ENCODE measurements around the gene UCHL1.
"Not testable (repeated sequence)": the region's sequence is repeated elsewhere in the genome, so short reads cannot be mapped to it uniquely, and the experiment has no call there.

The UCHL1 gene

GRCh38 chr4:41241919-41242318 is 14.8 kb upstream of the UCHL1 start:
- DNase-seq, result no peak

DNA sequence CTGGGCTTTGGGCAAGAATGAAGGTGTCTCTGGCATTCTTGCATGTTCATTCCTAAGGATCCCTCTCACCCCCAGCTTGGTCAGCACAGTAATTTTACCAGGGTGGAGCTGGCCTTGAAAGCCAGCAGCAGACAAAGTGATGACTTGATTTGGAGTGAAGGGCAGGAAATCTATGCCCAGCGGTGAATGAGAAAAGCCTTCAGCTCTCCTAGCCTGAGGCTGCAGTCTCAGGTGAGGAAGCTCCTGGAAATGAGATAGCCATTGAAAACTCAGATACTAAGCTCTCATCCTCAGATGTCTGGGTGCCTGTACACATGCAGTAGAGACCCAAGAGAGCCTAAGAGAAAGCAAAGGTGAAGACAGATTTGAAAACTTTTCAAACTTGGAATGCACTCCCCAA is 10.7 kb upstream of the UCHL1 start:
- no peak for DNase-seq

- DNase-seq, result peak; percentile 43
Measured at GRCh38 chr4:41256131-41256739, 493 bp upstream of the UCHL1 start.

GRCh38 chr4:41257257-41257901 is 651 bp downstream of the UCHL1 start:
- peak; percentile 70 for DNase-seq

GRCh38 chr4:41257906-41258305 is 1.2 kb downstream of the UCHL1 start:
- no peak for DNase-seq

GRCh38 chr4:41258783-41259182 is 2.1 kb downstream of the UCHL1 start:
- peak; percentile 19 for DNase-seq

- no peak for DNase-seq
Measured at GRCh38 chr4:41260116-41260733, 3.5 kb downstream of the UCHL1 start.

DNA sequence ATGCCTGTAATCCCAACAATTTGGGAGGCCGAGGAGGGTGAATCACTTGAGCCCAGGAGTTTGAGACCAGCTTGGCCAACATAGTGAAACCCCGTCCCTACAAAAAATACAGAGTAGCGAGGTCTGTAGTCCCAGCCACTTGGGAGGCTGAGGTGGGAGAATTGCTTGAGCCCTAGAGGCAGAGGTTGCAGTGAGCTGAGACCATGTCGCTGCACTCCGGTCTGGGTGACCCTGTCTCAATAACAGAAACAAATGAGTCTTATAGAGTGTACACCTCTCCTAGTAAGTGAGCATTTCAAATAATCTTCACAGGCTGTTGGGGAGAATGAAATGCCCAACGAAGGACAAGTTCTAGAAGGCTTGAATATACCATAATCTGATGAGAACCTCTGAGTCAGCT is 5.5 kb downstream of the UCHL1 start:
- no peak for DNase-seq

DNA sequence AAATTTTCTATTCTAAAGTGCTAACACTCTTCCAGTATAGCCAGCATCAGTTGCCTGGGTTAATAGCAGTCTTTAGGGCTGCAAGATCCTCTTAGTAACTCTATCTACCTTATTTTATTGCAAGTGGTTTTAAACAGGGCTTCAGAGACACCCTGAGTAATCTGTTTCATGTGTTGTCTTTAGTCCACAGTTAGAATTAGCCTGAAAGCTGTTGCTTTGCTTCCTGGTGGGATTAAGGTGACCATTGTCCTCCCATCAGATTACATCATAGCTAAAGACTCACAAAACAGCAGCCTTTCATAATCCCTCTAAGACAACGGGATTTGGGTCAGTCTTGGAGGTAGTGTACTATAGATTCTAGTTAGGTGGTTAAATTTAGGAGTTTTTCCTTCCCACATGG is 7.5 kb downstream of the UCHL1 start:
- no peak for DNase-seq

GRCh38 chr4:41267997-41268396 is 11.3 kb downstream of the UCHL1 start:
- peak; percentile 17 for DNase-seq

DNA sequence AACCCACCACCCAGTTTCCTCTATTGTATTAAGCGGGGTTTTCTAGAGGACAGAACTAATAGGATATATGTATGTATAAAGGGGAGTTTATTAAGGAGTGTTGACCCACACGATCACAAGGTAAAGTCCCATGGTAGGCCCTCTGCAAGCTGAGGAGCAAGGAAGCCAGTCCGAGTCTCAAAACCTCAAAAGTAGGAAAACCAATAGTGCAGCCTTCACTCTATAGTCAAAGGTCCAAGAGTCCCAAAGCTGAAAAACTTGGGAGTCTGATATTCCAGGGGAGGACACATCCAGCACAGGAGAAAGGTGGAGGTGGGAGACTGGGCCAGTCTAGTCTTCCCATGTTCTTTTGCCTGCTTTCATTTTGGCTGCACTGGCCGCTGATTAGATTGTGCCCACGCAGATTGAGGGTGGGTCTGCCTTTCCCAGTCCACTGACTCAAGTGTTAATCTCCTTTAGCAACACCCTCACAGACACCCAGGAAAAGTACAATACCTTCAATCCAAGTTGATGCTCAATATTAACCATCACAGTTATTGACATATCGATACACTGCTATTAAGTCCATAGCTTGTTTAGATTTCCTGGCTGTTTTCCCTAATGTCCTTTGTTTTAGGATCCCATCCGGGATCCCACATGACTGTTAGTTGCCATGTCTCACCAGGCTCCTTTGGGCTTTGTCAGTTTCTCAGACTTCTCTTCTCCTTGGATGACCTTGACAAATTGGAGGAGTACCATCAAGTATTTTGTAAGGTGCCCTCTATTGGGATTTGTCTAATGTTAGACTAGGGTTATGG is 12.2 kb downstream of the UCHL1 start:
- DNase-seq, result no peak

GRCh38 chr4:41269682-41270081 is 13.0 kb downstream of the UCHL1 start:
- DNase-seq, result no peak

DNA sequence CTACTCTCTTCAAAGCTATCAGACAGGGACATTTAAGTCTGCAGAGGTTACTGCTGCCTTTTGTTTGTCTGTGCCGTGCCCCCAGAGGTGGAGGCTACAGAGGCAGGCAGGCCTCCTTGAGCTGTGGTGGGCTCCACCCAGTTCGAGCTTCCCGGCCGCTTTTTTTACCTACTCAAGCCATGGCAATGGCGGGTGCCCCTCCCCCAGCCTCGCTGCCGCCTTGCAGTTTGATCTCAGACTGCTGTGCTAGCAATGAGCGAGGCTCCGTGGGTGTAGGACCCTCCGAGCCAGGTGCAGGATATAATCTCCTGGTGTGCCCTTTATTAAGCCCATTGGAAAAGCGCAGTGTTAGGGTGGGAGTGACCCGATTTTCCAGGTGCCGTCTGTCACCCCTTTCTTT is 19.2 kb downstream of the UCHL1 start:
- not testable (repeated sequence) for DNase-seq

- no peak for DNase-seq
Measured at GRCh38 chr4:41280010-41280409, 23.3 kb downstream of the UCHL1 start.

GRCh38 chr4:41281038-41281634 is 24.4 kb downstream of the UCHL1 start:
- DNase-seq, result peak; percentile 72

- no peak for DNase-seq
Measured at GRCh38 chr4:41282366-41282765, 25.6 kb downstream of the UCHL1 start.

DNA sequence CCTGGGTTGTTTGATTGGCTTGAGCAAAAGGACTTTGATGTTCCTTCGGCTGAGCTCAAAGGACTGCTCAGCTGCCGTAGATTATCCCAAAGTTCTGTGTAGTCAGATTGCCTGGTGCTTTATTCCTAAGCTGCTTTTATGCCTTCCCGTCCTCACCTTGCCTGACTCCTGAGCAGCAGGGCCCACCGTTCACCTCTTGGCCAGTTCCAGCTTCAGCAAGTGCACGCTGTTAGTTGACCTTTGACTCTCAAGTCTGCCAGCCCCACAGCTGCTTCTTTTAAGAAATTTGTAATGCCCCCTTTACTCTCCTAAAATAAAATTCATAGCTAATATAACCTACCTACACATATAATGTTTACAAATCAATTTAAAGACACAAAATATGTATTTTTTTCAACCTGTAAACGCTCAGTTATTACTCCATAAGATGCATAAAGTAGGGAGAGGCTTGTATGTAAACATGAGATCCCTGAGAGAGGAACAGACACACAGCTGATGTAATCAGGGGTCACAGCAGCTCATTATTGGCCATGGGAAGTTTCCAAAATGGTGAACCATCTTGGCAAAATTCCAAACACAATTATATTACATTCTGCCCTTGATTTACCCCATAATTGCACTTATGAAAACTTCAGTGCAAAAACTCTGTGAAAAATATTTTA is 28.6 kb downstream of the UCHL1 start:
- no peak for DNase-seq

DNA sequence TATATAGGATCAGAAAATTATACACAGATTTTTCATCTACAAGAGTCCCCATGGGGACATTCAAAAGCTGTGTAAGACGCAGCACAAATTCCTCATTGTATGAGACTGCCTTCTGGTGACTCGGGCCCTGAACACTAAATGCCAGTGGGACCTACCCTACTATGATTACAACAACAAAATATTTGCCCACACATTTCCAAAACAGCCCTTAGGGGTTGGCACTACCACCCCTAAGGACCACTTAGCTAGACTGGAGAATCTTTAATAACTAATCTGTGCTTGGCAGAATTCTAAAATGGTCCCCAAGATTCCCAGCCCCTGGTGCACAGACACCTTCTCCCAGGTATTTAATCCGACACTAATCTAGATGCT is 29.1 kb downstream of the UCHL1 start:
- no peak for DNase-seq

DNA sequence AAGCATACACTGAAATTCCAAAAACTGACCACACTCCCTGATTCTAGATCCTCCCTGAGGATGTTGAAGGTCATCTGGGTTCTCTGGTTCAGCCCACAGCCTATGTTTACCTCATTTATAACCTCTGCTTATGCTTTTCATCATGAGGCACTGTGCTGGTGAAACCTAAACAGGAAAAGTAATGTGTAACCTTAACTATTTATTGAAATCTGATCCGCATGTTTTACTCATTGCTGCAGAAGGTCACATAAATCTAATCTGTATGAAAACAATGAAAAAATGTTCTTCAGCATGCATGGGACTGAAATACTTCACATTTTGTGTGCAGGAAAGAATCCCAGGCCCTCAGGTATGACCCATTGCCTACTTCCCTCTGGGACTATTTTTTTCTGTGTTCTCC is 30.3 kb downstream of the UCHL1 start:
- peak; percentile 21 for DNase-seq

GRCh38 chr4:41287852-41288251 is 31.1 kb downstream of the UCHL1 start:
- no peak for DNase-seq

- DNase-seq, result no peak
Measured at GRCh38 chr4:41288254-41288653, 31.5 kb downstream of the UCHL1 start.

DNA sequence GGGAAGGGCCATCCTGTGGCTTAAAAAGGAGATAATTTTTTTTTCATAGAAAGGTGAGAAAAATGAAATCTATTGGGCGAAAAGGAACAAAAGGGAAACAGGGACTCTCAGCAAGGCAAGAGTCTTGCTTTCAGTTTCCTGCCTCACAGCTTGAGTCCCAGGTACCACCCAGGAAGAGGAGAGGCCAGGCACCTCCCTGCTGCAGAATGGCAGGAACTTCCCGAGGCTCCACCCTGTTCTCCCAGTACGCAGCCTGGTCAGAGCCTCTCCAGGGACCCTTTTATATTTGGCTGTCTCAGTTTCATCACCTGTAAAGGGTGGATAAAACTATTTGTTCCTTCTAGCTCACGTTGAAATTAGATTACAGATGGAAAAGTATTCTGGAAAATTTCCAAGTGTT is 33.8 kb downstream of the UCHL1 start:
- no peak for DNase-seq

Data from NCI-H2171 treated with DMSO at 0.1 percent for 48 hours (cell line).